ENCODE results near the gene DOHH. TPM values are rescaled to one million over a fixed set of nuclear protein-coding genes. Genes with fewer than 3 reads are reported as not detected.

Gene DOHH
- total RNA-seq, 3 donors from 2014 or later, result 7.6 to 11.1 (median 10.4) TPM

- Histone ChIP-seq H3K4me3 (no peak overlapping the region), H3K4me1 (ENCODE audit: low read depth) (peaks cover 15% of the 10 kb centered on the region), H3K36me3 (ENCODE audit: low read depth) (no peaks in the 10 kb centered on the region), H3K9me3 (no peaks in the 10 kb centered on the region)
- ATAC-seq (no peak), DNase-seq (no peak)
- intact Hi-C loops (cut with DNase I, micrococcal nuclease), result no loop called here
- no peak for TF ChIP-seq CTCF (IDR thresholded peaks at IDR 0.05)
Observed at GRCh38 chr19:3477506-3477905, 23.0 kb downstream of the DOHH start.

GRCh38 chr19:3476830-3477229, 23.6 kb downstream of the DOHH start:
- TF ChIP-seq CTCF (IDR thresholded peaks at IDR 0.05), result no peak
- DNase-seq (no peak), ATAC-seq (no peak)
- intact Hi-C loops (cut with DNase I, micrococcal nuclease), result no loop called here
- Histone ChIP-seq H3K36me3 (ENCODE audit: low read depth) (no peaks in the 10 kb centered on the region), H3K9me3 (no peaks in the 10 kb centered on the region), H3K4me1 (ENCODE audit: low read depth) (peaks cover 15% of the 10 kb centered on the region), H3K4me3 (no peak overlapping the region)

- DNase-seq (no peak), ATAC-seq (no peak)
- Histone ChIP-seq H3K4me3 (no peak overlapping the region), H3K9me3 (no peaks in the 10 kb centered on the region), H3K36me3 (ENCODE audit: low read depth) (no peaks in the 10 kb centered on the region), H3K4me1 (ENCODE audit: low read depth) (peaks cover 10% of the 10 kb centered on the region)
- intact Hi-C loops (cut with DNase I, micrococcal nuclease), result no loop called here
- TF ChIP-seq CTCF (IDR thresholded peaks at IDR 0.05), result no peak
Observed at GRCh38 chr19:3475449-3475848, 25.0 kb downstream of the DOHH start.

GRCh38 chr19:3474614-3475013, 25.9 kb downstream of the DOHH start:
- DNase-seq, result no peak
- intact Hi-C loops (cut with DNase I, micrococcal nuclease), result loop anchor here (5.0 kb wide), 2 partner anchors 147 to 167 kb away; no protein-coding TSS in a partner anchor

GRCh38 chr19:3474010-3474409, 26.5 kb downstream of the DOHH start:
- TF ChIP-seq CTCF (IDR thresholded peaks at IDR 0.05), result no peak
- peak in 2 of 3 donors; percentile 66 to 71 for DNase-seq
- Histone ChIP-seq H3K36me3 (ENCODE audit: low read depth) (no peaks in the 10 kb centered on the region), H3K9me3 (no peaks in the 10 kb centered on the region), H3K4me1 (ENCODE audit: low read depth) (peaks cover 10% of the 10 kb centered on the region), H3K4me3 (no peak overlapping the region)
- peak; percentile 76 for ATAC-seq
- intact Hi-C loops (cut with DNase I, micrococcal nuclease), result loop anchor here (5.0 kb wide), 2 partner anchors 147 to 167 kb away; no protein-coding TSS in a partner anchor

More at GRCh38 chr19:3474614-3475013, 25.9 kb downstream of the DOHH start:
- no peaks in the 10 kb centered on the region for H3K36me3 ChIP-seq (ENCODE audit: low read depth)
- TF ChIP-seq CTCF (IDR thresholded peaks at IDR 0.05), result no peak
- no peak for ATAC-seq
- no peak overlapping the region for H3K4me3 ChIP-seq
- H3K4me1 ChIP-seq (ENCODE audit: low read depth), result peaks cover 10% of the 10 kb centered on the region
- H3K9me3 ChIP-seq, result no peaks in the 10 kb centered on the region
